OCI-LY7 (cell line): ENCODE results near the gene TAF7L. TPM values are rescaled to one million over a fixed set of nuclear protein-coding genes. Genes with fewer than 3 reads are reported as not detected.

ENCODE experiments used
- BruUV-seq: library from RNA; stranded (reverse); fragments of 400-500 nt; replicated peaks from 2 replicates; lab custom pipeline; 2021; lab: Mats Ljungman, UMichigan
- CTCF ChIA-PET: fragments of 300-600 bp; sonication (Branson Sonifier 250); formaldehyde crosslinking; loops from one replicate; lab custom pipeline; 2022; ENCODE audit warnings: antibody characterized with exemption; ENCODE audit not compliant: unreplicated experiment; lab: Charles Lee
- POLR2A ChIA-PET: fragments of 300-600 bp; sonication (Branson Sonifier 250); formaldehyde crosslinking; loops from one replicate; lab custom pipeline; 2022; ENCODE audit warnings: antibody characterized with exemption; lab: Charles Lee
- DNase-seq: peaks from one replicate; pipeline ENCODE4 v3.0.0-alpha.2; 2015; ENCODE audit warnings: low spot score
- H2AFZ ChIP-seq: fragments of 200-600 bp; sonication (generic), shearing (Covaris generic); 2 replicates; pipeline ENCODE4 v1.6.1; 2014; ENCODE audit warnings: mild to moderate bottlenecking, antibody characterized with exemption, low read length, moderate library complexity
- H3K27ac ChIP-seq: fragments of 200-600 bp; sonication (generic); 2 replicates; pipeline ENCODE4 v1.5.1; 2014; ENCODE audit warnings: mixed run types, low read depth, mild to moderate bottlenecking, moderate library complexity, low read length, inconsistent platforms; ENCODE audit not compliant: poor library complexity, severe bottlenecking
- H3K36me3 ChIP-seq: fragments of 200-600 bp; sonication (generic); 2 replicates; pipeline ENCODE4 v1.6.1; 2014; ENCODE audit warnings: mild to moderate bottlenecking, antibody characterized with exemption, low read length, moderate library complexity, mixed read lengths; ENCODE audit not compliant: insufficient read depth
- H3K4me1 ChIP-seq: fragments of 200-600 bp; sonication (generic); 2 replicates; pipeline ENCODE4 v1.5.1; 2014; ENCODE audit warnings: mild to moderate bottlenecking, low read length; ENCODE audit not compliant: insufficient read depth, poor library complexity, severe bottlenecking
- H3K4me2 ChIP-seq: fragments of 200-600 bp; sonication (generic); 2 replicates; pipeline ENCODE4 v1.6.1; 2014; ENCODE audit warnings: mild to moderate bottlenecking, low read length
- H3K4me3 ChIP-seq: fragments of 200-600 bp; sonication (generic); 2 replicates; pipeline ENCODE4 v1.5.1; 2014; ENCODE audit warnings: mild to moderate bottlenecking, low read depth, low read length; ENCODE audit not compliant: poor library complexity, severe bottlenecking
- H3K79me2 ChIP-seq: fragments of 200-600 bp; sonication (generic); 2 replicates; pipeline ENCODE4 v1.6.1; 2016; ENCODE audit warnings: low read depth, mild to moderate bottlenecking, low read length, moderate library complexity, mixed read lengths; ENCODE audit not compliant: insufficient read depth
- H3K9me2 ChIP-seq: fragments of 200-600 bp; sonication (generic); 2 replicates; pipeline ENCODE4 v1.6.1; 2016; ENCODE audit warnings: mild to moderate bottlenecking, low read length, mixed read lengths; ENCODE audit not compliant: insufficient read depth
- H3K9me3 ChIP-seq: fragments of 200-600 bp; sonication (generic); 2 replicates; pipeline ENCODE4 v1.6.1; 2014; ENCODE audit warnings: mild to moderate bottlenecking, mixed run types, low read length, mixed read lengths
- H4K20me1 ChIP-seq: fragments of 200-600 bp; sonication (generic); 2 replicates; pipeline ENCODE4 v1.6.1; 2014; ENCODE audit warnings: mild to moderate bottlenecking, antibody characterized with exemption, low read length, moderate library complexity, mixed read lengths; ENCODE audit not compliant: insufficient read depth
- EZH2phosphoT487 ChIP-seq: fragments of 200-600 bp; sonication (generic); IDR thresholded peaks from 2 replicates; pipeline ENCODE4 v1.6.1; 2018; ENCODE audit warnings: low read depth, borderline replicate concordance, mild to moderate bottlenecking, mixed run types, antibody characterized with exemption, low read length, moderate library complexity, mixed read lengths
- intact Hi-C: fragments of 100-400 bp; cut with micrococcal nuclease; formaldehyde crosslinking; loops from one replicate; pipeline ENCODE4 v1.10.0; 2022; ENCODE audit not compliant: unreplicated experiment
- total RNA-seq, 2 experiments: library from RNA; depleted of rRNA in 1 of 2; stranded (reverse); fragments of >200 nt in 1 of 2; shearing (Covaris generic) in 1 of 2; gene quantifications; 2 replicates each; pipeline ENCODE4 v1.2.3, GENCODE V29; 2014 to 2022
- TF ChIP-seq, protein P1 (sequence below): fragments of 200-600 bp; sonication (generic); conservative IDR thresholded peaks from 2 replicates; pipeline ENCODE4 v1.5.1; 2014; ENCODE audit warnings: mild to moderate bottlenecking, antibody characterized with exemption, low read length, moderate library complexity, mixed read lengths

TAF7L gene
- total RNA-seq, 2 experiments from 2014 or later: not detected

DNA sequence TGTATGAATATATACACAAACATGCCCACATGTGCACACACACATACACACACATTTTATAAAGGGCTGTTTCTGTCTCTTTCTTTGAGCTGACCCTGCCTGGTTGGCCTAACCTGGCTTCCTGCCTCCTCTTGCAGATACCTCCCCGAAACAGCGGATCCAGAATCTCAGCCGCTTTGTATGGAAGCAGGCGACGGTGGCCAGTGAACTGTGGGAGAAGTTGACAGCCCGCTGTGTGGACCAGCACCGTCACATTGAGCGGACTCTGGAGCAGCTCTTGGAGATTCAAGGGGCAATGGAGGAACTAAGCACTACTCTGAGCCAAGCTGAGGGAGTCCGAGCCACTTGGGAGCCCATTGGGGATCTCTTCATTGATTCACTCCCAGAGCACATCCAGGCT is 49.6 kb downstream of the TAF7L start:
- H3K4me2 ChIP-seq: no peak overlapping the region
- no peak overlapping the region for H3K27ac ChIP-seq
- no peaks in the 10 kb centered on the region for H3K4me1 ChIP-seq
- H3K79me2 ChIP-seq: no peaks in the 10 kb centered on the region
- H2AFZ ChIP-seq: no peak overlapping the region
- no peaks in the 10 kb centered on the region for H3K9me2 ChIP-seq
- no peaks in the 10 kb centered on the region for H3K9me3 ChIP-seq
- DNase-seq: no peak
- ChIA-PET POLR2A (no interaction called here), CTCF (no interaction called here)
- intact Hi-C loops: no loop called here
- no TSS peak for BruUV-seq
- no peak overlapping the region for H3K4me3 ChIP-seq
- no peaks in the 10 kb centered on the region for H4K20me1 ChIP-seq
- TF ChIP-seq, protein P1, sequence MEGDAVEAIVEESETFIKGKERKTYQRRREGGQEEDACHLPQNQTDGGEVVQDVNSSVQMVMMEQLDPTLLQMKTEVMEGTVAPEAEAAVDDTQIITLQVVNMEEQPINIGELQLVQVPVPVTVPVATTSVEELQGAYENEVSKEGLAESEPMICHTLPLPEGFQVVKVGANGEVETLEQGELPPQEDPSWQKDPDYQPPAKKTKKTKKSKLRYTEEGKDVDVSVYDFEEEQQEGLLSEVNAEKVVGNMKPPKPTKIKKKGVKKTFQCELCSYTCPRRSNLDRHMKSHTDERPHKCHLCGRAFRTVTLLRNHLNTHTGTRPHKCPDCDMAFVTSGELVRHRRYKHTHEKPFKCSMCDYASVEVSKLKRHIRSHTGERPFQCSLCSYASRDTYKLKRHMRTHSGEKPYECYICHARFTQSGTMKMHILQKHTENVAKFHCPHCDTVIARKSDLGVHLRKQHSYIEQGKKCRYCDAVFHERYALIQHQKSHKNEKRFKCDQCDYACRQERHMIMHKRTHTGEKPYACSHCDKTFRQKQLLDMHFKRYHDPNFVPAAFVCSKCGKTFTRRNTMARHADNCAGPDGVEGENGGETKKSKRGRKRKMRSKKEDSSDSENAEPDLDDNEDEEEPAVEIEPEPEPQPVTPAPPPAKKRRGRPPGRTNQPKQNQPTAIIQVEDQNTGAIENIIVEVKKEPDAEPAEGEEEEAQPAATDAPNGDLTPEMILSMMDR: no peak
- TF ChIP-seq EZH2phosphoT487: no peak
- no peaks in the 10 kb centered on the region for H3K36me3 ChIP-seq

DNA sequence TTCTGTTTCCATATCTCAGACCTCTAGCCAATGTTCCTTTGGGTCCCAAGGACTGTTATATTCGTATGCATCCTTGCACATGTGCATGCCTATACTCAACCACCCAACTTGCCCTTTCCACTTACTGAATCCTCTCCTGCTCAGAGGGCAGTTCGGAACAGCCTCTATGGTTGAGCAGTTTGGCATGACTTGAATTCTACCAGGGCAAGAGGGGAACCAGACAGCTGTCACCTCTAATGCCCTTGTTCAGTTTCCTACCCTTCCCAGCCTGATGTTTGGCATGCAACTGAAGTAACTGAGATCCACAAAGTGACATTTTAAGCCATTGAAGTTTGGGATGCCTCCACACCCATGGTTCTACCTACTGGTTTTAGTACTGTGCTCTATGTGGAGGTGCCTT is 54.1 kb downstream of the TAF7L start:
- Histone ChIP-seq H3K4me1 (no peaks in the 10 kb centered on the region), H3K27ac (no peak overlapping the region), H3K9me3 (no peaks in the 10 kb centered on the region), H2AFZ (no peak overlapping the region), H3K9me2 (no peaks in the 10 kb centered on the region), H3K4me3 (no peak overlapping the region), H3K79me2 (no peaks in the 10 kb centered on the region), H4K20me1 (no peaks in the 10 kb centered on the region), H3K4me2 (no peak overlapping the region), H3K36me3 (no peaks in the 10 kb centered on the region)
- ChIA-PET POLR2A (no interaction called here), CTCF (no interaction called here)
- DNase-seq: no peak
- BruUV-seq: no TSS peak
- TF ChIP-seq EZH2phosphoT487: no peak
- TF ChIP-seq, protein P1: no peak
- intact Hi-C loops: no loop called here

GRCh38 chrX:101232316-101232715 is 58.8 kb downstream of the TAF7L start:
- no peak overlapping the region for H2AFZ ChIP-seq

More at GRCh38 chrX:101232316-101232715, 58.8 kb downstream of the TAF7L start:
- Histone ChIP-seq H3K4me2 (no peak overlapping the region), H3K4me3 (no peak overlapping the region), H3K9me2 (no peaks in the 10 kb centered on the region), H3K4me1 (no peaks in the 10 kb centered on the region), H3K9me3 (no peaks in the 10 kb centered on the region), H3K36me3 (no peaks in the 10 kb centered on the region), H3K27ac (no peak overlapping the region), H3K79me2 (no peaks in the 10 kb centered on the region), H4K20me1 (no peaks in the 10 kb centered on the region)
- ChIA-PET CTCF (interaction anchor here (0.7 kb wide), 1 partner anchor 37 kb away, joined by 3 read pairs; no protein-coding TSS in a partner anchor), POLR2A (no interaction called here)
- TF ChIP-seq, protein P1: no peak
- TF ChIP-seq EZH2phosphoT487: no peak
- no TSS peak for BruUV-seq
- intact Hi-C loops: no loop called here
- DNase-seq: no peak
